SH-SY5Y (cell line): ENCODE results near the gene ADCYAP1R1.

Experiments used
- GATA2 ChIP-seq: IDR thresholded peaks from 2 replicates; pipeline ENCODE4 v1.6.1; 2011; ENCODE audit warnings: mild to moderate bottlenecking, low read depth, low read length
- GATA3 ChIP-seq: IDR thresholded peaks from 2 replicates; pipeline ENCODE4 v1.6.1; 2011; ENCODE audit warnings: low read depth, mild to moderate bottlenecking, low read length, moderate library complexity

GRCh38 chr7:31058688-31059087, 6.6 kb downstream of the ADCYAP1R1 start:
- TF ChIP-seq GATA2 (no peak), GATA3 (no peak)
